Mucosa of rectum (tissue), 2 donors: ENCODE data around the gene PDE7B.
A peak's percentile ranks its signal among the peaks of the same experiment; 100 is the strongest.

ENCODE experiments used
- H3K27ac ChIP-seq, 2 donors: one replicate each; pipeline ENCODE4 v1.7.0; 2013; ENCODE audit warnings: inconsistent platforms in 2 of 2, low read depth in 2 of 2, low read length in 2 of 2
- H3K27me3 ChIP-seq, 2 donors: one replicate each; pipeline ENCODE4 v1.7.0; 2013; ENCODE audit warnings: low read length in 2 of 2; ENCODE audit not compliant: control insufficient read depth in 2 of 2, insufficient read depth in 2 of 2
- H3K36me3 ChIP-seq, 2 donors: one replicate each; pipeline ENCODE4 v1.7.0; 2013; ENCODE audit warnings: low read length in 2 of 2; ENCODE audit not compliant: control insufficient read depth in 2 of 2, insufficient read depth in 2 of 2
- H3K4me1 ChIP-seq, 2 donors: one replicate each; pipeline ENCODE4 v1.7.0; 2013; ENCODE audit warnings: low read length in 2 of 2, mild to moderate bottlenecking in 1 of 2; ENCODE audit not compliant: control insufficient read depth in 2 of 2, insufficient read depth in 2 of 2
- H3K4me3 ChIP-seq, 2 donors: one replicate each; pipeline ENCODE4 v1.7.0; 2013; ENCODE audit warnings: low read length in 2 of 2
- H3K9ac ChIP-seq, 2 donors: one replicate each; pipeline ENCODE4 v1.7.0; 2013; ENCODE audit warnings: low read length in 2 of 2, low read depth in 1 of 2, mild to moderate bottlenecking in 1 of 2
- H3K9me3 ChIP-seq, 2 donors: one replicate each; pipeline ENCODE4 v1.7.0; 2013; ENCODE audit warnings: low read length in 2 of 2; ENCODE audit not compliant: control insufficient read depth in 2 of 2
- donor health status: healthy.
- donor health status: Normal muscosa, but diverticular disease.

The PDE7B gene

DNA sequence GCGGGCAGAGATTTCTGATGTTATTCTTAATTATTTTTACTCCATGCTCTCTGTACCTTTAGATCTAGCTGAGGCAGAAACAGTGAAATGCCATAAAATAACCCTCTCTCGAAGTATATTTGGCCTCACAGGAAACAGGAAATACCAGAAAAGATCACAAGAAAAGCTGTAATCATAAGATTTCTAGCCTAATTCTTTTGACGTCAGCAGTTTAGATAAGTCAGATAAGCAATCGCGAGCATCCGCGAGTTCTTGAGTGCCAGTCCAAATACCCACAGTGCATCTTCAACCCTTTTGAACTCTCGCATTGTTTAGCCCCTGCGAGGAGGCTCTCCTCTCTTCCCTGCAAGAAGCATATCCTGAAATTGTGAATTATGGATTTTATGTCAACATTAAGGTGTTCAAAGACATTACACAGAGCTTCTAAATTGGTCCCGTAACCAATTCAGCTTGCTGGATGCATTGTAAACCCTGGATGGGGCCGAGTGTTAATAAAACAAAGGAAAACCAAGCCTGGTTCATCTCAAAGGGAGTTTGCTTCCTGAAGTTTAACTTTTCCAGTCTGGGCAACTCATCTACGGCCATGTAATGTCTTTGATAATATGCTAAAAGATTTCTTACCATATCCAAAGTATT lies 199.8 kb downstream of the PDE7B start:
- Histone ChIP-seq H3K4me1 (peaks cover 0 to 3% of the 10 kb centered on the region in 2 donors), H3K27me3 (no peaks in the 10 kb centered on the region), H3K9me3 (no peaks in the 10 kb centered on the region), H3K4me3 (no peak overlapping the region), H3K36me3 (no peaks in the 10 kb centered on the region), H3K27ac (peak overlapping the region in 1 of 2 donors; percentile 19), H3K9ac (no peak overlapping the region)

DNA sequence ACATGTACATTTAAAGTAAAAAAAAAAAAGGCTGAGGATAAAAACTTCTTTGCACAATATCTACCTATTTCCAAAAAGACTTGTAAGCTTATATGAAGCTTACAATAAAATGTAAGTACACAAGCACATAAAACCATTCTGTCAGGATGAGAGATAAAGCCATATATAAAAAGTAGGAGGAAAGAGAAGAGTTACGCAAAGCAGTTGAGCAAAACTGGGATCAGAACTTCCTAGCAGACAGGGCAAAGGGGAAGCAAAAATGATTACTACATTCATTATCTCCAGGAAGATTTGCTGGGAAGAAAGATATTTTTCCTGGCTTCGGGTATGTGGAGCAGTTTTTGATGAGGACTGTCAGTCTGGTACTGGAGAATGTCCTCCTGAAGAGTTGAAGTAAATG lies 200.5 kb downstream of the PDE7B start:
- H3K9ac ChIP-seq, result no peak overlapping the region
- no peaks in the 10 kb centered on the region for H3K9me3 ChIP-seq
- no peaks in the 10 kb centered on the region for H3K27me3 ChIP-seq
- H3K27ac ChIP-seq, result no peak overlapping the region
- peaks cover 0 to 3% of the 10 kb centered on the region in 2 donors for H3K4me1 ChIP-seq
- no peaks in the 10 kb centered on the region for H3K36me3 ChIP-seq
- no peak overlapping the region for H3K4me3 ChIP-seq

- Histone ChIP-seq H3K36me3 (no peaks in the 10 kb centered on the region), H3K27me3 (no peaks in the 10 kb centered on the region), H3K9ac (no peak overlapping the region), H3K9me3 (no peaks in the 10 kb centered on the region), H3K4me1 (no peaks in the 10 kb centered on the region), H3K4me3 (no peak overlapping the region), H3K27ac (no peak overlapping the region)
These were observed 207.4 kb downstream of the PDE7B start for GRCh38 chr6:136058852-136059251.

DNA sequence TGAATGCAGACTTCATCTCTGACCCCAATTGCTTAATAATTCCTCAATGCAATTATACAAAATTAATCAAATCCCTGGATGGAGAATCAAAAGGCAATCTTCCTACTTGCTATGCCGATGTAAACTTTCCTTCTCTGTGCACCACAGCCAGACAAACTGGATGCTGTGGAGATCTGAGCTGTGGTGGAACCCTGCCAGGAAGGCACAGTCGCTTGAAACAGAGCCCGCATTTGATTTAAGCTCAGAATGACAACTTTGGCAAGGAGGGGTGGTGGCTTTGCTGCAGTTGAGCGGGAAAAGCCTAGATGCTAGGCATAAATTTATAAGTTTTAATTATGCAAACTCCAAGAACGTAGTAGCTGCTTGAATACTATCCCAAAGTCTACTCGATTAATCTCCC lies 207.8 kb downstream of the PDE7B start:
- Histone ChIP-seq H3K4me3 (no peak overlapping the region), H3K36me3 (no peaks in the 10 kb centered on the region), H3K9ac (no peak overlapping the region), H3K9me3 (no peaks in the 10 kb centered on the region), H3K27ac (no peak overlapping the region), H3K27me3 (no peaks in the 10 kb centered on the region), H3K4me1 (no peaks in the 10 kb centered on the region)

- Histone ChIP-seq H3K9me3 (no peaks in the 10 kb centered on the region), H3K9ac (no peak overlapping the region), H3K27me3 (no peaks in the 10 kb centered on the region), H3K27ac (no peak overlapping the region), H3K4me3 (no peak overlapping the region), H3K36me3 (no peaks in the 10 kb centered on the region), H3K4me1 (no peaks in the 10 kb centered on the region)
These were observed 208.6 kb downstream of the PDE7B start for GRCh38 chr6:136060052-136060451.

DNA sequence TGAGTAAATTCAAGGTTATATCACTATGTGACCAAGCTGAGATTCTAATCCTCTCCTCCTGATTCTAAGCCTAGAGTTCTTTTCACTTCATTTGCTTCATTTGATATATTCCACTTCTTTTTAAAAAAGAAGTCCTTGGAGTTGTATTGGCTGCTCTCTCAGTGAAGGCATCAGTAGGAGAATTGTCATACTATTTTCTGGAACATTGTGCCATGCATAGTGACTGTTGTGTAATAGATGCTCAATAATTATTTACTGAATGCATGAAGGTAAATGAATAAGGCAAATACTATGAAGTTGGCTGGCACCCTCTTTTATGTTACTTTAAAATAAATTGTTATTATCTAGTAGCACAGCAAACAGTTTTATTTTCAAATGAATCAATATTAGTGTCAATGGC lies 209.3 kb downstream of the PDE7B start:
- H3K27me3 ChIP-seq, result no peaks in the 10 kb centered on the region
- no peak overlapping the region for H3K27ac ChIP-seq
- H3K36me3 ChIP-seq, result no peaks in the 10 kb centered on the region
- H3K4me3 ChIP-seq, result no peak overlapping the region
- H3K9ac ChIP-seq, result no peak overlapping the region
- H3K4me1 ChIP-seq, result no peaks in the 10 kb centered on the region
- H3K9me3 ChIP-seq, result no peaks in the 10 kb centered on the region

- no peaks in the 10 kb centered on the region for H3K27me3 ChIP-seq
- no peaks in the 10 kb centered on the region for H3K36me3 ChIP-seq
These were observed 210.2 kb downstream of the PDE7B start for GRCh38 chr6:136061701-136062100.

GRCh38 chr6:136063096-136063495 lies 211.6 kb downstream of the PDE7B start:
- Histone ChIP-seq H3K4me1 (no peaks in the 10 kb centered on the region), H3K9me3 (no peaks in the 10 kb centered on the region), H3K9ac (no peak overlapping the region), H3K27me3 (no peaks in the 10 kb centered on the region), H3K36me3 (no peaks in the 10 kb centered on the region), H3K27ac (no peak overlapping the region), H3K4me3 (no peak overlapping the region)

More at GRCh38 chr6:136061701-136062100, 210.2 kb downstream of the PDE7B start:
- no peak overlapping the region for H3K9ac ChIP-seq
- H3K27ac ChIP-seq, result no peak overlapping the region
- no peaks in the 10 kb centered on the region for H3K9me3 ChIP-seq
- H3K4me3 ChIP-seq, result no peak overlapping the region
- no peaks in the 10 kb centered on the region for H3K4me1 ChIP-seq

DNA sequence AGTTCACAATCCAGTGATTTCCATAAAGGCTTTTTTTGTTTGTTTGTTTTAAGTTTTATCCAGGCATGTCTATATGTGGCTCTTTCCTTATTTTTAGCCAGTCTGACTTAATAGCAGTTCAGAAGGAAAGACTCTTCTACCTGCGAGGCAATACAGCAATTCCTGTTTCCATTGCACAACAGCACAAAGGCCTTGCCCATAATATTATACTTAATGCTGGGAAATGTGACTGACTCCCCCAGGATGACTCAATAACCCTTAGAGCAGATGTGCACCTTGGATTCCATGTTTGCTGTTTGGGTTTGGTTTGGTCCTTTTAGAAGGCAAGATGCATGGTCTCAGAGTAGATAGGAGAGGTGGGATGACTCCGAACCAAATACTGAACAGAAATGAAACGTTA lies 214.5 kb downstream of the PDE7B start:
- Histone ChIP-seq H3K27ac (no peak overlapping the region), H3K4me3 (no peak overlapping the region), H3K4me1 (no peaks in the 10 kb centered on the region), H3K9me3 (no peaks in the 10 kb centered on the region), H3K27me3 (no peaks in the 10 kb centered on the region), H3K9ac (no peak overlapping the region), H3K36me3 (no peaks in the 10 kb centered on the region)

- no peak overlapping the region for H3K27ac ChIP-seq
- H3K4me3 ChIP-seq, result no peak overlapping the region
- no peaks in the 10 kb centered on the region for H3K36me3 ChIP-seq
- H3K27me3 ChIP-seq, result no peaks in the 10 kb centered on the region
- no peaks in the 10 kb centered on the region for H3K9me3 ChIP-seq
- no peak overlapping the region for H3K9ac ChIP-seq
- no peaks in the 10 kb centered on the region for H3K4me1 ChIP-seq
These were observed 216.3 kb downstream of the PDE7B start for GRCh38 chr6:136067731-136068341.
